NOMO-1 (cell line): ENCODE measurements around the gene BLM.

Experiments
- DNase-seq, 2 experiments: peaks; one replicate each; lab custom pipeline; 2025; ENCODE audit not compliant: unreplicated experiment in 2 of 2; lab: John Stamatoyannopoulos, UW

The BLM gene

GRCh38 chr15:90780916-90781315, 63.8 kb downstream of the BLM start:
- peak; percentile 42 to 58 for DNase-seq

- no peak for DNase-seq
Observed at GRCh38 chr15:90782442-90782841, 65.3 kb downstream of the BLM start.

GRCh38 chr15:90787881-90788280, 70.7 kb downstream of the BLM start:
- no peak for DNase-seq

GRCh38 chr15:90789462-90789861, 72.3 kb downstream of the BLM start:
- DNase-seq, result no peak

- DNase-seq, result no peak
Observed at GRCh38 chr15:90790057-90790456, 72.9 kb downstream of the BLM start.

- DNase-seq, result no peak
Observed at GRCh38 chr15:90790561-90790960, 73.4 kb downstream of the BLM start.

- DNase-seq, result no peak
Observed at GRCh38 chr15:90794538-90794937, 77.4 kb downstream of the BLM start.

- no peak for DNase-seq
Observed at GRCh38 chr15:90799639-90800170, 82.6 kb downstream of the BLM start.

- no peak for DNase-seq
Observed at GRCh38 chr15:90801803-90802202, 84.7 kb downstream of the BLM start.

- no peak for DNase-seq
Observed at GRCh38 chr15:90807074-90807785, 90.1 kb downstream of the BLM start.

GRCh38 chr15:90807786-90808086, 90.6 kb downstream of the BLM start:
- DNase-seq, result no peak

GRCh38 chr15:90808517-90809235, 91.5 kb downstream of the BLM start:
- peak; percentile 11 to 36 for DNase-seq

- no peak for DNase-seq
Observed at GRCh38 chr15:90809536-90809935, 92.4 kb downstream of the BLM start.

- no peak for DNase-seq
Observed at GRCh38 chr15:90810354-90810753, 93.2 kb downstream of the BLM start.

GRCh38 chr15:90812171-90812957, 95.2 kb downstream of the BLM start:
- DNase-seq, result peak in 1 of 2 experiments; percentile 16

GRCh38 chr15:90812958-90813265, 95.8 kb downstream of the BLM start:
- DNase-seq, result no peak

- no peak for DNase-seq
Observed at GRCh38 chr15:90813796-90814190, 96.6 kb downstream of the BLM start.

- DNase-seq, result no peak
Observed at GRCh38 chr15:90814191-90814821, 97.2 kb downstream of the BLM start.

GRCh38 chr15:90816401-90817116, 99.4 kb downstream of the BLM start:
- DNase-seq, result no peak
